Prostate gland (tissue), 2 donors: ENCODE data around the gene NYAP2. TPM values are rescaled to one million over a fixed set of nuclear protein-coding genes. Genes with fewer than 3 reads are reported as not detected.

Experiments used
- DNase-seq: peaks from one replicate; pipeline ENCODE4 v3.0.0-alpha.2; 2019; ENCODE audit warnings: low spot score
- H3K27ac ChIP-seq, 2 donors: fragments of 200-600 bp; sonication (generic); 2 replicates each; pipeline ENCODE4 v1.5.1; 2017 to 2019
- H3K27me3 ChIP-seq: fragments of 200-600 bp; sonication (generic); replicated peaks from 2 replicates; pipeline ENCODE4 v1.5.1; 2019; ENCODE audit not compliant: insufficient read depth
- H3K36me3 ChIP-seq, 2 donors: fragments of 200-600 bp; sonication (generic); 1 replicate in 1 of 2; 2 replicates in 1 of 2; pipeline versions ENCODE4 v1.5.1 to v1.8.1; 2017 to 2019
- H3K4me1 ChIP-seq: fragments of 200-600 bp; sonication (generic); replicated peaks from 2 replicates; pipeline ENCODE4 v1.5.1; 2019
- H3K4me3 ChIP-seq, 2 donors: fragments of 200-600 bp; sonication (generic); 2 replicates each; pipeline ENCODE4 v1.5.1; 2017 to 2019
- H3K9me3 ChIP-seq: fragments of 200-600 bp; sonication (generic); 2 replicates; pipeline ENCODE4 v1.5.1; 2017
- CTCF ChIP-seq, 4 experiments: fragments of 200-600 bp in 2 of 4; fragments of 450-650 bp in 2 of 4; sonication (generic) in 2 of 4; IDR thresholded peaks; 1 replicate in 3 of 4; 2 replicates in 1 of 4; pipeline ENCODE4 v1.5.1; 2016 to 2019; ENCODE audit warnings: antibody characterized with exemption in 4 of 4, mild to moderate bottlenecking in 2 of 4, moderate library complexity in 2 of 4
- POLR2A ChIP-seq: fragments of 450-650 bp; IDR thresholded peaks from one replicate; pipeline ENCODE4 v1.6.1; 2016; ENCODE audit warnings: antibody characterized with exemption, mild to moderate bottlenecking
- POLR2AphosphoS5 ChIP-seq: sonication (generic); formaldehyde crosslinking; IDR thresholded peaks from one replicate; pipeline ENCODE4 v1.6.1; 2017; ENCODE audit warnings: antibody characterized with exemption
- WGBS: methylation state at CpG from one replicate; pipeline ENCODE4 v1.1.5; 2018; 5-methylcytosine and 5-hydroxymethylcytosine counted together
- intact Hi-C: fragments of 100-400 bp; cut with DNase I; formaldehyde crosslinking; loops from one replicate; pipeline ENCODE4 v1.14.2; 2022
- total RNA-seq, 2 donors: library from RNA; depleted of rRNA; stranded (reverse); fragments of >200 nt; gene quantifications; one replicate each; pipeline ENCODE4 v1.1.0, GENCODE V29; 2016

The NYAP2 gene
- total RNA-seq, 2 donors from 2014 or later: 0.14 TPM; not detected in 1

- 48% methylated on average over 4 of the region's 4 CpGs for WGBS
- intact Hi-C loops: no loop called here
- Histone ChIP-seq H3K4me3 (no peak overlapping the region), H3K36me3 (no peaks in the 10 kb centered on the region), H3K9me3 (no peaks in the 10 kb centered on the region), H3K27ac (no peak overlapping the region), H3K27me3 (no peaks in the 10 kb centered on the region), H3K4me1 (no peaks in the 10 kb centered on the region)
- DNase-seq: no peak
- no peak for TF ChIP-seq POLR2AphosphoS5
- TF ChIP-seq POLR2A: no peak
Observed at GRCh38 chr2:225616372-225616771, 216.9 kb downstream of the NYAP2 start.

GRCh38 chr2:225616848-225617247, 217.3 kb downstream of the NYAP2 start:
- Histone ChIP-seq H3K36me3 (no peaks in the 10 kb centered on the region), H3K4me3 (no peak overlapping the region), H3K27me3 (no peaks in the 10 kb centered on the region), H3K9me3 (no peaks in the 10 kb centered on the region), H3K4me1 (no peaks in the 10 kb centered on the region), H3K27ac (no peak overlapping the region)
- intact Hi-C loops: no loop called here
- no peak for DNase-seq
- WGBS: 90% methylated on average over 2 of the region's 2 CpGs
- no peak for TF ChIP-seq POLR2AphosphoS5
- TF ChIP-seq POLR2A: no peak
- no peak for TF ChIP-seq CTCF (IDR thresholded peaks at IDR 0.05)

- H3K27ac ChIP-seq: no peak overlapping the region
- TF ChIP-seq POLR2AphosphoS5 (no peak), POLR2A (no peak), CTCF (IDR thresholded peaks at IDR 0.05) (no peak)
- 86% methylated on average over 21 of the region's 21 CpGs for WGBS
Observed at GRCh38 chr2:225620227-225620626, 220.7 kb downstream of the NYAP2 start.

GRCh38 chr2:225630824-225631533, 231.5 kb downstream of the NYAP2 start:
- DNase-seq: no peak
- H3K36me3 ChIP-seq: no peaks in the 10 kb centered on the region
- H3K9me3 ChIP-seq: no peaks in the 10 kb centered on the region
- 85% methylated on average over 4 of the region's 4 CpGs for WGBS
- TF ChIP-seq CTCF (IDR thresholded peaks at IDR 0.05) (no peak), POLR2A (no peak), POLR2AphosphoS5 (no peak)
- intact Hi-C loops: no loop called here
- no peaks in the 10 kb centered on the region for H3K4me1 ChIP-seq
- H3K27ac ChIP-seq: no peak overlapping the region
- H3K27me3 ChIP-seq: no peaks in the 10 kb centered on the region
- no peak overlapping the region for H3K4me3 ChIP-seq

More at GRCh38 chr2:225620227-225620626, 220.7 kb downstream of the NYAP2 start:
- Histone ChIP-seq H3K4me1 (no peaks in the 10 kb centered on the region), H3K36me3 (no peaks in the 10 kb centered on the region), H3K4me3 (no peak overlapping the region), H3K27me3 (no peaks in the 10 kb centered on the region), H3K9me3 (no peaks in the 10 kb centered on the region)
- intact Hi-C loops: no loop called here
- no peak for DNase-seq

- no peak for TF ChIP-seq CTCF (IDR thresholded peaks at IDR 0.05)
- no peak for TF ChIP-seq POLR2AphosphoS5
- no peak for TF ChIP-seq POLR2A
- 82% methylated on average over 3 of the region's 3 CpGs for WGBS
- H3K36me3 ChIP-seq: no peaks in the 10 kb centered on the region
Observed at GRCh38 chr2:225632351-225632750, 232.8 kb downstream of the NYAP2 start.

More at GRCh38 chr2:225632351-225632750, 232.8 kb downstream of the NYAP2 start:
- intact Hi-C loops: no loop called here
- no peak overlapping the region for H3K4me3 ChIP-seq
- H3K9me3 ChIP-seq: no peaks in the 10 kb centered on the region
- H3K4me1 ChIP-seq: no peaks in the 10 kb centered on the region
- no peak for DNase-seq
- no peak overlapping the region for H3K27ac ChIP-seq
- H3K27me3 ChIP-seq: no peaks in the 10 kb centered on the region
